ENCODE results near the gene RPS6KA2. TPM values are rescaled to one million over a fixed set of nuclear protein-coding genes. Genes with fewer than 3 reads are reported as not detected.

RPS6KA2 gene
- total and polyA plus RNA-seq, 2 experiments from 2014 or later, result 12.5 to 25.3 TPM

DNA sequence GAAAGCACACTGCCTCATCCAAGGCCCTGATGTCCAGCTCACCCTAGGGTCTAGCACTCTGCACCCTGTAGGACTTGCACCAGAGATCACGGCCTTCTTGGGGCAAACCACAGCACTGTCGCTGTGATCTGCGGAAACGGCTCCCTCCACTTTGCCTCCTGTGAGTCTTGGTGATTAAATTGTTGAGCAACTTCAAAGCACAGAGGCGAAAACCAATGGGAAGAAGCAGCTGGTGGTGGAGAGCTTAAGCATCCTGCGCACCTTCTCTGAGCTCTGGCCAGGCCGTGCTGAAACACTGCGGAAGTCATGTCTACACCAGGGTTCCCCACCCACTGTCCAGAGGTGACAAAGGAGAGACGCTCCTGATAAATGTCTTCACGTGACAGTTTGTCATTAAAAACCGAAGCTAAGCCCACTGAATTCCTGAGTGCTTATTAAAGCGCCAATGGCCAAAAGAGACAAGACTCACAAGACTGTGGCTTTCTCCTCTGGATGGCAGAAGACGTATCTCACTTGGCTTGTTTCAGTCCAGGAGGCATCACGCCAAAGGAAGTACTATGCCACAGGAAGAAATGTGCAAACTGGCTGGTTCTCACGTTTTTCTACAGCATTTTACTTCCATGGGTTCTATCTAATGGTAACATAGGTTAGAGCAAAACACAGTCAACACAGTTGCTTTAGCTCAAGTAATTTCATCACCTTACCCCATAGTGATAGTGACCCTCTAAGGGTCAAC is 43.7 kb downstream of the RPS6KA2 start (continued):
- TF ChIP-seq, protein P1, sequence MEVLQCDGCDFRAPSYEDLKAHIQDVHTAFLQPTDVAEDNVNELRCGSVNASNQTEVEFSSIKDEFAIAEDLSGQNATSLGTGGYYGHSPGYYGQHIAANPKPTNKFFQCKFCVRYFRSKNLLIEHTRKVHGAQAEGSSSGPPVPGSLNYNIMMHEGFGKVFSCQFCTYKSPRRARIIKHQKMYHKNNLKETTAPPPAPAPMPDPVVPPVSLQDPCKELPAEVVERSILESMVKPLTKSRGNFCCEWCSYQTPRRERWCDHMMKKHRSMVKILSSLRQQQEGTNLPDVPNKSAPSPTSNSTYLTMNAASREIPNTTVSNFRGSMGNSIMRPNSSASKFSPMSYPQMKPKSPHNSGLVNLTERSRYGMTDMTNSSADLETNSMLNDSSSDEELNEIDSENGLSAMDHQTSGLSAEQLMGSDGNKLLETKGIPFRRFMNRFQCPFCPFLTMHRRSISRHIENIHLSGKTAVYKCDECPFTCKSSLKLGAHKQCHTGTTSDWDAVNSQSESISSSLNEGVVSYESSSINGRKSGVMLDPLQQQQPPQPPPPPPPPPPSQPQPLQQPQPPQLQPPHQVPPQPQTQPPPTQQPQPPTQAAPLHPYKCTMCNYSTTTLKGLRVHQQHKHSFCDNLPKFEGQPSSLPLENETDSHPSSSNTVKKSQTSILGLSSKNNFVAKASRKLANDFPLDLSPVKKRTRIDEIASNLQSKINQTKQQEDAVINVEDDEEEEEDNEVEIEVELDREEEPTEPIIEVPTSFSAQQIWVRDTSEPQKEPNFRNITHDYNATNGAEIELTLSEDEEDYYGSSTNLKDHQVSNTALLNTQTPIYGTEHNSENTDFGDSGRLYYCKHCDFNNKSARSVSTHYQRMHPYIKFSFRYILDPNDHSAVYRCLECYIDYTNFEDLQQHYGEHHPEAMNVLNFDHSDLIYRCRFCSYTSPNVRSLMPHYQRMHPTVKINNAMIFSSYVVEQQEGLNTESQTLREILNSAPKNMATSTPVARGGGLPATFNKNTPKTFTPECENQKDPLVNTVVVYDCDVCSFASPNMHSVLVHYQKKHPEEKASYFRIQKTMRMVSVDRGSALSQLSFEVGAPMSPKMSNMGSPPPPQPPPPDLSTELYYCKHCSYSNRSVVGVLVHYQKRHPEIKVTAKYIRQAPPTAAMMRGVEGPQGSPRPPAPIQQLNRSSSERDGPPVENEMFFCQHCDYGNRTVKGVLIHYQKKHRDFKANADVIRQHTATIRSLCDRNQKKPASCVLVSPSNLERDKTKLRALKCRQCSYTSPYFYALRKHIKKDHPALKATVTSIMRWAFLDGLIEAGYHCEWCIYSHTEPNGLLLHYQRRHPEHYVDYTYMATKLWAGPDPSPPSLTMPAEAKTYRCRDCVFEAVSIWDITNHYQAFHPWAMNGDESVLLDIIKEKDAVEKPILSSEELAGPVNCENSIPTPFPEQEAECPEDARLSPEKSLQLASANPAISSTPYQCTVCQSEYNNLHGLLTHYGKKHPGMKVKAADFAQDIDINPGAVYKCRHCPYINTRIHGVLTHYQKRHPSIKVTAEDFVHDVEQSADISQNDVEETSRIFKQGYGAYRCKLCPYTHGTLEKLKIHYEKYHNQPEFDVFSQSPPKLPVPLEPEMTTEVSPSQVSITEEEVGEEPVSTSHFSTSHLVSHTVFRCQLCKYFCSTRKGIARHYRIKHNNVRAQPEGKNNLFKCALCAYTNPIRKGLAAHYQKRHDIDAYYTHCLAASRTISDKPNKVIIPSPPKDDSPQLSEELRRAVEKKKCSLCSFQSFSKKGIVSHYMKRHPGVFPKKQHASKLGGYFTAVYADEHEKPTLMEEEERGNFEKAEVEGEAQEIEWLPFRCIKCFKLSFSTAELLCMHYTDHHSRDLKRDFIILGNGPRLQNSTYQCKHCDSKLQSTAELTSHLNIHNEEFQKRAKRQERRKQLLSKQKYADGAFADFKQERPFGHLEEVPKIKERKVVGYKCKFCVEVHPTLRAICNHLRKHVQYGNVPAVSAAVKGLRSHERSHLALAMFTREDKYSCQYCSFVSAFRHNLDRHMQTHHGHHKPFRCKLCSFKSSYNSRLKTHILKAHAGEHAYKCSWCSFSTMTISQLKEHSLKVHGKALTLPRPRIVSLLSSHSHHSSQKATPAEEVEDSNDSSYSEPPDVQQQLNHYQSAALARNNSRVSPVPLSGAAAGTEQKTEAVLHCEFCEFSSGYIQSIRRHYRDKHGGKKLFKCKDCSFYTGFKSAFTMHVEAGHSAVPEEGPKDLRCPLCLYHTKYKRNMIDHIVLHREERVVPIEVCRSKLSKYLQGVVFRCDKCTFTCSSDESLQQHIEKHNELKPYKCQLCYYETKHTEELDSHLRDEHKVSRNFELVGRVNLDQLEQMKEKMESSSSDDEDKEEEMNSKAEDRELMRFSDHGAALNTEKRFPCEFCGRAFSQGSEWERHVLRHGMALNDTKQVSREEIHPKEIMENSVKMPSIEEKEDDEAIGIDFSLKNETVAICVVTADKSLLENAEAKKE (CRISPR knock-in tag; IDR thresholded peaks at IDR 0.05), result no peak
- TF ChIP-seq NANOG (IDR thresholded peaks at IDR 0.05; ENCODE audit: borderline replicate concordance), result no peak
- no peak for TF ChIP-seq CREB1 (CRISPR knock-in tag; IDR thresholded peaks at IDR 0.05; ENCODE audit: low read depth)
- no peak for TF ChIP-seq STAT1 (IDR thresholded peaks at IDR 0.05; ENCODE audit: unreplicated experiment)
- no peak for TF ChIP-seq ZNF331 (CRISPR knock-in tag; IDR thresholded peaks at IDR 0.05; ENCODE audit: low read depth)
- no peak for TF ChIP-seq EZH2 (IDR thresholded peaks at IDR 0.05; ENCODE audit: low read depth, unreplicated experiment)

DNA sequence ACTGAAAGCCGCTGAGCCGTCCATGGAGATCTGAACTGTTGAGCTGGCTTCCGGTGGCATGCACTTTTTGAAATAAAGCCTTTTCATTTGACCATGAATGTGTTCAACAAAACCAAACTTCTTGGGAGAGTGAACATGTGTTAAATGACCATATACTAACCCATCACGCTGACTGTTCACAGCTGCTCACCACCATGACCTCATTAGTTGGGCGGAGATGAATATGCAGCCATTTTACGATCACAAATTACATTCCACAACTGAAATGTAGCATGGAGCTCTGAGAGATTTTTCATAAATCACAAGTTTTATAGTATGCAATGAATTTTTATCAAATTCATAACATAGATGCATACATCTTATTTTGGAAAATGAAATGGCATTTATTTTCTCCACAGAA is 44.8 kb downstream of the RPS6KA2 start:
- H3K27ac Mint-ChIP-seq, result no peak overlapping the region
- H3K4me3 Mint-ChIP-seq, result no peak overlapping the region
- no peak overlapping the region for H2AFZ ChIP-seq
- H3K4me3 ChIP-seq, result no peak overlapping the region
- peaks cover 8% of the 10 kb centered on the region for H3K9me3 Mint-ChIP-seq
- TF ChIP-seq ZNF331 (CRISPR knock-in tag; IDR thresholded peaks at IDR 0.05; ENCODE audit: low read depth) (no peak), POLR2AphosphoS5 (IDR thresholded peaks at IDR 0.05; ENCODE audit: low read depth) (no peak), EZH2phosphoT487 (IDR thresholded peaks at IDR 0.05; ENCODE audit: unreplicated experiment) (no peak), STAT1 (IDR thresholded peaks at IDR 0.05; ENCODE audit: unreplicated experiment) (no peak), JUNB (IDR thresholded peaks at IDR 0.05; ENCODE audit: unreplicated experiment) (no peak), CREB1 (CRISPR knock-in tag; IDR thresholded peaks at IDR 0.05; ENCODE audit: low read depth) (no peak), EZH2 (IDR thresholded peaks at IDR 0.05; ENCODE audit: low read depth, unreplicated experiment) (no peak), NANOG (IDR thresholded peaks at IDR 0.05; ENCODE audit: borderline replicate concordance) (no peak)
- TF ChIP-seq, protein P2, sequence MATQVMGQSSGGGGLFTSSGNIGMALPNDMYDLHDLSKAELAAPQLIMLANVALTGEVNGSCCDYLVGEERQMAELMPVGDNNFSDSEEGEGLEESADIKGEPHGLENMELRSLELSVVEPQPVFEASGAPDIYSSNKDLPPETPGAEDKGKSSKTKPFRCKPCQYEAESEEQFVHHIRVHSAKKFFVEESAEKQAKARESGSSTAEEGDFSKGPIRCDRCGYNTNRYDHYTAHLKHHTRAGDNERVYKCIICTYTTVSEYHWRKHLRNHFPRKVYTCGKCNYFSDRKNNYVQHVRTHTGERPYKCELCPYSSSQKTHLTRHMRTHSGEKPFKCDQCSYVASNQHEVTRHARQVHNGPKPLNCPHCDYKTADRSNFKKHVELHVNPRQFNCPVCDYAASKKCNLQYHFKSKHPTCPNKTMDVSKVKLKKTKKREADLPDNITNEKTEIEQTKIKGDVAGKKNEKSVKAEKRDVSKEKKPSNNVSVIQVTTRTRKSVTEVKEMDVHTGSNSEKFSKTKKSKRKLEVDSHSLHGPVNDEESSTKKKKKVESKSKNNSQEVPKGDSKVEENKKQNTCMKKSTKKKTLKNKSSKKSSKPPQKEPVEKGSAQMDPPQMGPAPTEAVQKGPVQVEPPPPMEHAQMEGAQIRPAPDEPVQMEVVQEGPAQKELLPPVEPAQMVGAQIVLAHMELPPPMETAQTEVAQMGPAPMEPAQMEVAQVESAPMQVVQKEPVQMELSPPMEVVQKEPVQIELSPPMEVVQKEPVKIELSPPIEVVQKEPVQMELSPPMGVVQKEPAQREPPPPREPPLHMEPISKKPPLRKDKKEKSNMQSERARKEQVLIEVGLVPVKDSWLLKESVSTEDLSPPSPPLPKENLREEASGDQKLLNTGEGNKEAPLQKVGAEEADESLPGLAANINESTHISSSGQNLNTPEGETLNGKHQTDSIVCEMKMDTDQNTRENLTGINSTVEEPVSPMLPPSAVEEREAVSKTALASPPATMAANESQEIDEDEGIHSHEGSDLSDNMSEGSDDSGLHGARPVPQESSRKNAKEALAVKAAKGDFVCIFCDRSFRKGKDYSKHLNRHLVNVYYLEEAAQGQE (IDR thresholded peaks at IDR 0.05; ENCODE audit: unreplicated experiment), result no peak
- TF ChIP-seq, protein P3, sequence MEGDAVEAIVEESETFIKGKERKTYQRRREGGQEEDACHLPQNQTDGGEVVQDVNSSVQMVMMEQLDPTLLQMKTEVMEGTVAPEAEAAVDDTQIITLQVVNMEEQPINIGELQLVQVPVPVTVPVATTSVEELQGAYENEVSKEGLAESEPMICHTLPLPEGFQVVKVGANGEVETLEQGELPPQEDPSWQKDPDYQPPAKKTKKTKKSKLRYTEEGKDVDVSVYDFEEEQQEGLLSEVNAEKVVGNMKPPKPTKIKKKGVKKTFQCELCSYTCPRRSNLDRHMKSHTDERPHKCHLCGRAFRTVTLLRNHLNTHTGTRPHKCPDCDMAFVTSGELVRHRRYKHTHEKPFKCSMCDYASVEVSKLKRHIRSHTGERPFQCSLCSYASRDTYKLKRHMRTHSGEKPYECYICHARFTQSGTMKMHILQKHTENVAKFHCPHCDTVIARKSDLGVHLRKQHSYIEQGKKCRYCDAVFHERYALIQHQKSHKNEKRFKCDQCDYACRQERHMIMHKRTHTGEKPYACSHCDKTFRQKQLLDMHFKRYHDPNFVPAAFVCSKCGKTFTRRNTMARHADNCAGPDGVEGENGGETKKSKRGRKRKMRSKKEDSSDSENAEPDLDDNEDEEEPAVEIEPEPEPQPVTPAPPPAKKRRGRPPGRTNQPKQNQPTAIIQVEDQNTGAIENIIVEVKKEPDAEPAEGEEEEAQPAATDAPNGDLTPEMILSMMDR (conservative IDR thresholded peaks at IDR 0.05; ENCODE audit: low read depth in 2 of 2), result no peak
- H3K79me2 ChIP-seq (replicated peaks; ENCODE audit: insufficient read depth), result peaks cover 39% of the 10 kb centered on the region
- ATAC-seq (no peak), DNase-seq (ENCODE audit: low spot score) (no peak)
- peaks cover 23% of the 10 kb centered on the region for H4K20me1 ChIP-seq (replicated peaks; ENCODE audit: insufficient read depth)
- H3F3A ChIP-seq (replicated peaks; ENCODE audit: low read depth), result no peaks in the 10 kb centered on the region
- peaks cover 37% of the 10 kb centered on the region for H3K4me1 Mint-ChIP-seq
- H3K27me3 Mint-ChIP-seq (ENCODE audit: insufficient read depth, low read depth, poor library complexity), result peaks cover 12% of the 10 kb centered on the region
- no peak overlapping the region for H3K27ac ChIP-seq (ENCODE audit: low read depth)
- peaks cover 16% of the 10 kb centered on the region for H3K36me3 Mint-ChIP-seq (ENCODE audit: low read depth)
- 0 out of 2 replicates have a peak, but pooled peaks cover 6% of the 10 kb centered on the region for H3K9me2 ChIP-seq (ENCODE audit: insufficient read depth)
- no peaks in the 10 kb centered on the region; the same call in 1 of the 2 replicates for H3K4me1 ChIP-seq (ENCODE audit: insufficient read depth)
- no peaks in the 10 kb centered on the region for H3K27me3 ChIP-seq (ENCODE audit: insufficient read depth)
- no peaks in the 10 kb centered on the region for H3K36me3 ChIP-seq (ENCODE audit: insufficient read depth)
- no peak overlapping the region for H3K4me2 ChIP-seq
